Measurements from ENCODE around the gene SNAPC5.
"Not testable (repeated sequence)": the region's sequence is repeated elsewhere in the genome, so short reads cannot be mapped to it uniquely, and the experiment has no call there.

The SNAPC5 gene

DNA sequence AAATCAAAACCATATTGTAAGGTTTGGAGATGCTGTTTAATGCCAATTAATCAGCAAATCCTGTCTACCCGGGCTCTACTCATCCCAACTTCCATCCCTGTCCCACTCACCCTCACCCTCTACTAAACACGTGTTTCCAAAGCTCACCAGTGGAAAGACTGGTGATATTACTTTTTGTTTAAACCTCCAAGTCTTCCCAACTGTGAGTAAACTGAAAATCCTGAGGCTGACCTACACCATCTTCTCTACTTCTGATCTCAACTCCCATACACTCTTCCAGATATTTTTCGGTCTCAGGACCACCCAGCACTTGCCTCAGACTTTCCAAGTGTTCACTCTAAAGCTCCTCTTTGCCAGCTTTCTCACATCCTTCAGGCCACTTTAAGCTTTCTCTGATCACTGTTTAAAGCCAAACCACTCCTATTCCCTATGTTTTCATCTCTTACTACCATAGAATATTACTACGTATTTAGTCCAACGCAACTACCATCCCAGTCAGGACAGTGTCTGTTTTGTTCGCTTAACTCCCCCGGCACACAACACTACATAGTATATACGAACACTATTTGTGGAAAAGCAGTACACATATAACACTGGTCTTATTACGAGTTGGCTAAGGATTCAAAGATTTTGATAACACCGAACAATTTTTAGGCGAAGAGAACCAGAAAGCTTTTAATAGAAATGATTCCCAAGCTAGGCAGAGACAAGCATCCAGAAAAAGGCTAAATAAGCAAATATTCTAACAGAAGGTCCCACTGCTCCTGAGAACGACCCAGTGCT is 6.4 kb upstream of the SNAPC5 start:
- no peak for DNase-seq (ENCODE audit: low read depth)
- TF ChIP-seq, protein P1, sequence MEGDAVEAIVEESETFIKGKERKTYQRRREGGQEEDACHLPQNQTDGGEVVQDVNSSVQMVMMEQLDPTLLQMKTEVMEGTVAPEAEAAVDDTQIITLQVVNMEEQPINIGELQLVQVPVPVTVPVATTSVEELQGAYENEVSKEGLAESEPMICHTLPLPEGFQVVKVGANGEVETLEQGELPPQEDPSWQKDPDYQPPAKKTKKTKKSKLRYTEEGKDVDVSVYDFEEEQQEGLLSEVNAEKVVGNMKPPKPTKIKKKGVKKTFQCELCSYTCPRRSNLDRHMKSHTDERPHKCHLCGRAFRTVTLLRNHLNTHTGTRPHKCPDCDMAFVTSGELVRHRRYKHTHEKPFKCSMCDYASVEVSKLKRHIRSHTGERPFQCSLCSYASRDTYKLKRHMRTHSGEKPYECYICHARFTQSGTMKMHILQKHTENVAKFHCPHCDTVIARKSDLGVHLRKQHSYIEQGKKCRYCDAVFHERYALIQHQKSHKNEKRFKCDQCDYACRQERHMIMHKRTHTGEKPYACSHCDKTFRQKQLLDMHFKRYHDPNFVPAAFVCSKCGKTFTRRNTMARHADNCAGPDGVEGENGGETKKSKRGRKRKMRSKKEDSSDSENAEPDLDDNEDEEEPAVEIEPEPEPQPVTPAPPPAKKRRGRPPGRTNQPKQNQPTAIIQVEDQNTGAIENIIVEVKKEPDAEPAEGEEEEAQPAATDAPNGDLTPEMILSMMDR (IDR thresholded peaks at IDR 0.05; ENCODE audit: low read length, missing control alignments): no peak

DNA sequence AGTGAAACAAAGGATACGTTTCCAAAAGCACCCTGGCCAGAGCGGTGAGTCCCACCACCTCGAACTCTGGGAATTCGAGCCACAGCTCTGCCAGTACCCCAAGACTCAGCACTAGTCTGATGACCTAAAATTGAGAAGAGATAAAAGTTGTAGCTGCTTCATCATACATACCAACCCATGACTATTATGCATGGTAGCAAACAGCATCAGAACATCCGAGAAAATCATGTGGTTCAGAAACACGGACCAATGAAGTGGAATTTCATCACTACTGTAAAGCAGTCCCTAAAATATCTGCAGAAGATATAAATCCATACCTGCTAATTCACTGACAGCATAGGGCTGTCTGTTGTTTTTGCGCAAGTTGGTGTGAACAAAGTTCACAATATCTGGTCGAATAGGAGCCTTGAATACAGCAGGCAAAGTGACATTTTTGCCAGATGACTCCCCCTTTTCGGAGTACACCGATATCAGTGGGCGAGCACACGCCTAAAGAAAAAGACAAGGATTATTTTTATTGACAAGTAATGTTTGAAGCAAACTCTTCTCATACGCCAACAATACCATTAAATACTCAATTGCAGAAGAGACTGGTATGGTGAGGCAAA is 5.6 kb upstream of the SNAPC5 start:
- peak overlapping the region; percentile 88 for H3K4me3 ChIP-seq (replicated peaks; ENCODE audit: low read depth, low read length)
- peak; percentile 24 for DNase-seq (ENCODE audit: low read depth)

More for the DNA sequence above, 6.4 kb upstream of the SNAPC5 start:
- H3K4me3 ChIP-seq (replicated peaks; ENCODE audit: low read depth, low read length): peak overlapping the region; percentile 88

DNA sequence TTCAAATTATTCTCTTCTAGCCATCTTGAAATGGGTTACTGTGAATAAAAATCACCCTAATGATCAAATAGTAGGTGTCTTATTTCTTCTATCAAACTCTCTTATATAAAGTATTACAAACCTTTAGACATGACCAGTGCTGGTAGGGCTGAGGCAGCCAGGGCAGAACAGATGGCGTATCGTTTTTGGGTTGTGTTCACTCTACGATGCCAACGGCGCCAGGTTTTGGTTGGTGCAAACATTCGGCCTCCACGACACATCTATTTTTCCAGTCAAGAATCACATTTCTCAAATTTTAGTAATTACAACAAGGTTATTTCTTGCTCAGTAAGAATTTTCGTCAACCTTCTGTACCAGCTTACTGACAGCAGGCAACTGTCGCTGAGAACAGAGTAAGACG is 4.9 kb upstream of the SNAPC5 start:
- DNase-seq (ENCODE audit: low read depth): no peak
- H3K4me3 ChIP-seq (replicated peaks; ENCODE audit: low read depth, low read length): peak overlapping the region; percentile 88
- TF ChIP-seq, protein P1 (IDR thresholded peaks at IDR 0.05; ENCODE audit: low read length, missing control alignments): no peak

DNA sequence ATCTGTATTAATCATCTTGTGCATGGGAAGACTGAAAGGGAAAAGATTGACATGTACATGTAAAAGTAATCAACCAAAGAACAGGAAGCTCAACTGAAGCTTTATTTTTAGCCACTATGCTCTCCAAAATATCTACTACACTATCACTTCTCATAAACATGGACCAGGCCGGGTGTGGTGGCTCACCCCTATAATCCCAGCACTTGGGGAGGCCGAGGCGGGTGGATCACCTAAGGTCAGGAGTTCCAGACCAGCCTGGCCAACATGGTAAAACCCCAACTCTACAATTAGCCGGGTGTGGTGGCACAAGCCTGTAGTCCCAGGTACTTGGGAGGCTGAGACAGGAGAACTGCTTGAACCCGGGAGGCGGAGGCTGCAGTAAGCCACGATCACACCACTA is 2.8 kb upstream of the SNAPC5 start:
- not testable (repeated sequence) for DNase-seq (ENCODE audit: low read depth)

GRCh38 chr15:66498501-66499386 is 1.2 kb upstream of the SNAPC5 start:
- no peak overlapping the region for H3K4me3 ChIP-seq (replicated peaks; ENCODE audit: low read depth, low read length)
- peak; percentile 69 for DNase-seq (ENCODE audit: low read depth)

More for the DNA sequence above, 2.8 kb upstream of the SNAPC5 start:
- H3K4me3 ChIP-seq (replicated peaks; ENCODE audit: low read depth, low read length): not testable (repeated sequence)

GRCh38 chr15:66496951-66497501 is 536 bp downstream of the SNAPC5 start:
- no peak for DNase-seq (ENCODE audit: low read depth)
- TF ChIP-seq, protein P1 (IDR thresholded peaks at IDR 0.05; ENCODE audit: low read length, missing control alignments): no peak
- H3K4me3 ChIP-seq (replicated peaks; ENCODE audit: low read depth, low read length): peak overlapping the region; percentile 61

More at GRCh38 chr15:66498501-66499386, 1.2 kb upstream of the SNAPC5 start:
- TF ChIP-seq, protein P1 (IDR thresholded peaks at IDR 0.05; ENCODE audit: low read length, missing control alignments): peak; percentile 37

DNA sequence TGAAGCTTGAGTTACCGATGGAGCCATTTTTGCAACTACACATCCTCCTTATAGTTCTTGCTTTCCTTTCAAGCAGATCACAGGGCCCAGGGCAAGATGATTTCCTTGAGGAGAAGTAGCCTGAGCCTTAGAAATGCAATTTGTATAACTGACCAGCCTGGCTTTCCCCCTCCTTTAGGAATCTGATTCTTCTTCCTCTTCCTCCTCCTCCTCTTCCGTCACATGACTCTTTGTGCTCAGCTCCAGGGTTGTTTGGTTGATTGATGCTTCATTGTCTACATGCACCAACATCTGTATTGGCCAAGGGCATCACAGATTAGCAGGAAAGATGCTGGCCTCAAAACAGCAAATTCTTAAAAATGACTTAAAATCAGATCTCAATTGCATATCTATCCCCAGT is 3.3 kb downstream of the SNAPC5 start:
- TF ChIP-seq, protein P1 (IDR thresholded peaks at IDR 0.05; ENCODE audit: low read length, missing control alignments): no peak
- no peak for DNase-seq (ENCODE audit: low read depth)
- H3K4me3 ChIP-seq (replicated peaks; ENCODE audit: low read depth, low read length): no peak overlapping the region
